Prostate gland (tissue), 2 donors: ENCODE results near the gene SNED1. TPM values are rescaled to one million over a fixed set of nuclear protein-coding genes. Genes with fewer than 3 reads are reported as not detected.

Experiments used
- DNase-seq: peaks from one replicate; pipeline ENCODE4 v3.0.0-alpha.2; 2019; ENCODE audit warnings: low spot score
- H3K27ac ChIP-seq, 2 donors: fragments of 200-600 bp; sonication (generic); 2 replicates each; pipeline ENCODE4 v1.5.1; 2017 to 2019
- H3K27me3 ChIP-seq: fragments of 200-600 bp; sonication (generic); replicated peaks from 2 replicates; pipeline ENCODE4 v1.5.1; 2019; ENCODE audit not compliant: insufficient read depth
- H3K36me3 ChIP-seq, 2 donors: fragments of 200-600 bp; sonication (generic); 1 replicate in 1 of 2; 2 replicates in 1 of 2; pipeline versions ENCODE4 v1.5.1 to v1.8.1; 2017 to 2019
- H3K4me1 ChIP-seq: fragments of 200-600 bp; sonication (generic); replicated peaks from 2 replicates; pipeline ENCODE4 v1.5.1; 2019
- H3K4me3 ChIP-seq, 2 donors: fragments of 200-600 bp; sonication (generic); 2 replicates each; pipeline ENCODE4 v1.5.1; 2017 to 2019
- H3K9me3 ChIP-seq: fragments of 200-600 bp; sonication (generic); 2 replicates; pipeline ENCODE4 v1.5.1; 2017
- POLR2A ChIP-seq: fragments of 450-650 bp; IDR thresholded peaks from one replicate; pipeline ENCODE4 v1.6.1; 2016; ENCODE audit warnings: antibody characterized with exemption, mild to moderate bottlenecking
- POLR2AphosphoS5 ChIP-seq: sonication (generic); formaldehyde crosslinking; IDR thresholded peaks from one replicate; pipeline ENCODE4 v1.6.1; 2017; ENCODE audit warnings: antibody characterized with exemption
- WGBS: methylation state at CpG from one replicate; pipeline ENCODE4 v1.1.5; 2018; 5-methylcytosine and 5-hydroxymethylcytosine counted together
- intact Hi-C: fragments of 100-400 bp; cut with DNase I; formaldehyde crosslinking; loops from one replicate; pipeline ENCODE4 v1.14.2; 2022
- total RNA-seq, 2 donors: library from RNA; depleted of rRNA; stranded (reverse); fragments of >200 nt; gene quantifications; one replicate each; pipeline ENCODE4 v1.1.0, GENCODE V29; 2016
- TF ChIP-seq, protein P1 (sequence below), 4 experiments: fragments of 200-600 bp in 2 of 4; fragments of 450-650 bp in 2 of 4; sonication (generic) in 2 of 4; IDR thresholded peaks; 1 replicate in 3 of 4; 2 replicates in 1 of 4; pipeline ENCODE4 v1.5.1; 2016 to 2019; ENCODE audit warnings: antibody characterized with exemption in 4 of 4, mild to moderate bottlenecking in 2 of 4, moderate library complexity in 2 of 4

The SNED1 gene
- total RNA-seq, 2 donors from 2014 or later = 32.0 to 115 TPM

GRCh38 chr2:241110607-241111439 is 112.4 kb downstream of the SNED1 start:
- intact Hi-C loops = no loop called here
- Histone ChIP-seq H3K27me3 (no peaks in the 10 kb centered on the region), H3K27ac (no peak overlapping the region), H3K4me3 (no peak overlapping the region), H3K4me1 (no peaks in the 10 kb centered on the region), H3K9me3 (no peaks in the 10 kb centered on the region), H3K36me3 (no peaks in the 10 kb centered on the region)
- WGBS = 92% methylated on average over 18 of the region's 19 CpGs
- DNase-seq = no peak
- no peak for TF ChIP-seq POLR2AphosphoS5

DNA sequence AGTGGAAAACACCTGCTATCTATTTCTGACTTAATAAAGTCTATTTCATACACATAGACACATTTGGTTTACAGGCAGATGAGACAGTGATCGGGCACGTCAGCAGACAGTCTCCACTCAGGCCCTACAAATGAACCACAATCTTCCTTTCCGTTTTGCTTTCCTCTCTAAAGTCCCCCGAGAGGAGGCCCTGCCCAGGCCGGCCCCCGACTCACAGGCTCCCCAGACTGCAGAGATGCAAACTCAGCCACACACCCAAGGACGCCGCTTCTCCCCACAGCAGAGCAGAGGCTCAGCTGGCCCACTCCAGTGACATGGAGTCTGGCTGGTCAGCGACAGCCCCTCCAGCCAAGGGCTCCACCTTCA is 113.0 kb downstream of the SNED1 start:
- no peaks in the 10 kb centered on the region for H3K9me3 ChIP-seq
- H3K4me1 ChIP-seq = no peaks in the 10 kb centered on the region
- 95% methylated on average over 9 of the region's 9 CpGs for WGBS
- no peak for DNase-seq
- no peaks in the 10 kb centered on the region for H3K27me3 ChIP-seq
- no peak for TF ChIP-seq POLR2AphosphoS5
- TF ChIP-seq, protein P1, sequence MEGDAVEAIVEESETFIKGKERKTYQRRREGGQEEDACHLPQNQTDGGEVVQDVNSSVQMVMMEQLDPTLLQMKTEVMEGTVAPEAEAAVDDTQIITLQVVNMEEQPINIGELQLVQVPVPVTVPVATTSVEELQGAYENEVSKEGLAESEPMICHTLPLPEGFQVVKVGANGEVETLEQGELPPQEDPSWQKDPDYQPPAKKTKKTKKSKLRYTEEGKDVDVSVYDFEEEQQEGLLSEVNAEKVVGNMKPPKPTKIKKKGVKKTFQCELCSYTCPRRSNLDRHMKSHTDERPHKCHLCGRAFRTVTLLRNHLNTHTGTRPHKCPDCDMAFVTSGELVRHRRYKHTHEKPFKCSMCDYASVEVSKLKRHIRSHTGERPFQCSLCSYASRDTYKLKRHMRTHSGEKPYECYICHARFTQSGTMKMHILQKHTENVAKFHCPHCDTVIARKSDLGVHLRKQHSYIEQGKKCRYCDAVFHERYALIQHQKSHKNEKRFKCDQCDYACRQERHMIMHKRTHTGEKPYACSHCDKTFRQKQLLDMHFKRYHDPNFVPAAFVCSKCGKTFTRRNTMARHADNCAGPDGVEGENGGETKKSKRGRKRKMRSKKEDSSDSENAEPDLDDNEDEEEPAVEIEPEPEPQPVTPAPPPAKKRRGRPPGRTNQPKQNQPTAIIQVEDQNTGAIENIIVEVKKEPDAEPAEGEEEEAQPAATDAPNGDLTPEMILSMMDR (IDR thresholded peaks at IDR 0.05) = no peak
- no peak for TF ChIP-seq POLR2A
- no peak overlapping the region for H3K27ac ChIP-seq
- intact Hi-C loops = no loop called here
- no peak overlapping the region for H3K4me3 ChIP-seq
- no peaks in the 10 kb centered on the region for H3K36me3 ChIP-seq

- WGBS = 97% methylated on average over 17 of the region's 17 CpGs
- no peak for TF ChIP-seq POLR2A
- no peak for TF ChIP-seq POLR2AphosphoS5
- Histone ChIP-seq H3K36me3 (no peaks in the 10 kb centered on the region), H3K4me1 (no peaks in the 10 kb centered on the region), H3K4me3 (no peak overlapping the region), H3K27me3 (no peaks in the 10 kb centered on the region), H3K9me3 (no peaks in the 10 kb centered on the region), H3K27ac (no peak overlapping the region)
- DNase-seq = no peak
- intact Hi-C loops = no loop called here
Observed at GRCh38 chr2:241112046-241112445, 113.6 kb downstream of the SNED1 start.

GRCh38 chr2:241112592-241112991 is 114.2 kb downstream of the SNED1 start:
- no peaks in the 10 kb centered on the region for H3K36me3 ChIP-seq
- no peaks in the 10 kb centered on the region for H3K4me1 ChIP-seq
- no peak overlapping the region for H3K27ac ChIP-seq
- intact Hi-C loops = no loop called here
- no peak overlapping the region for H3K4me3 ChIP-seq
- DNase-seq = no peak
- H3K9me3 ChIP-seq = no peaks in the 10 kb centered on the region
- TF ChIP-seq POLR2AphosphoS5 (no peak), POLR2A (no peak)
- TF ChIP-seq, protein P1 (IDR thresholded peaks at IDR 0.05) = no peak
- WGBS = 83% methylated on average over 8 of the region's 8 CpGs
- no peaks in the 10 kb centered on the region for H3K27me3 ChIP-seq

- H3K27me3 ChIP-seq = no peaks in the 10 kb centered on the region
- H3K9me3 ChIP-seq = no peaks in the 10 kb centered on the region
- no peak overlapping the region for H3K4me3 ChIP-seq
- WGBS = 97% methylated on average over 11 of the region's 11 CpGs
- intact Hi-C loops = no loop called here
- H3K4me1 ChIP-seq = no peaks in the 10 kb centered on the region
- no peak for TF ChIP-seq POLR2A
- TF ChIP-seq, protein P1 (IDR thresholded peaks at IDR 0.05) = no peak
- TF ChIP-seq POLR2AphosphoS5 = no peak
- no peaks in the 10 kb centered on the region for H3K36me3 ChIP-seq
- no peak for DNase-seq
- no peak overlapping the region for H3K27ac ChIP-seq
Observed at GRCh38 chr2:241114836-241115235, 116.4 kb downstream of the SNED1 start.

DNA sequence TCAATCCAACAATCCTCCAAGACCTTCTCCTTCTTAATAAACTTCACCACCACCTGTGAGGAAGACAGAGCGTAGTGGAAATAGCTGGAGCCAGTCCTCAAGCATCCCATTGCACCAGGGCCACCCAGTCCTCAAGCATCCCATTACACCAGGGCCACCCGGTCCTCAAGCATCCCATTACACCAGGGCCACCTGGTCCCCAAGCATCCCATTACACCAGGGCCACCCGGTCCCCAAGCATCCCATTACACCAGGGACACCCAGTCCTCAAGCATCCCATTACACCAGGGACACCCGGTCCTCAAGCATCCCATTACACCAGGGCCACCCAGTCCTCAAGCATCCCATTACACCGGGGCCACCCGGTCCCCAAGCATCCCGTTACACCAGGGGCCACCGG is 116.9 kb downstream of the SNED1 start:
- TF ChIP-seq POLR2AphosphoS5 = no peak
- TF ChIP-seq, protein P1 (IDR thresholded peaks at IDR 0.05) = no peak
- no peak for TF ChIP-seq POLR2A
- H3K27ac ChIP-seq = no peak overlapping the region
- intact Hi-C loops = no loop called here
- H3K9me3 ChIP-seq = no peaks in the 10 kb centered on the region
- no peak for DNase-seq
- H3K4me1 ChIP-seq = no peaks in the 10 kb centered on the region
- 92% methylated on average over 8 of the region's 8 CpGs for WGBS
- no peak overlapping the region for H3K4me3 ChIP-seq
- no peaks in the 10 kb centered on the region for H3K36me3 ChIP-seq
- H3K27me3 ChIP-seq = no peaks in the 10 kb centered on the region
